K562 treated with DMSO at 1 percent for 48 hours (cell line): ENCODE results near the gene TMEM30A. TPM values are rescaled to one million over a fixed set of nuclear protein-coding genes. Genes with fewer than 3 reads are reported as not detected.

Experiments used
- total RNA-seq: library from RNA; unstranded; fragments of 300-600 nt; gene quantifications from 2 replicates; pipeline ENCODE4 v1.2.3, GENCODE V29; 2022; ENCODE audit warnings: low replicate concordance; ENCODE audit errors: extremely low read depth

The TMEM30A gene
- not detected in 2 replicates for total RNA-seq

DNA sequence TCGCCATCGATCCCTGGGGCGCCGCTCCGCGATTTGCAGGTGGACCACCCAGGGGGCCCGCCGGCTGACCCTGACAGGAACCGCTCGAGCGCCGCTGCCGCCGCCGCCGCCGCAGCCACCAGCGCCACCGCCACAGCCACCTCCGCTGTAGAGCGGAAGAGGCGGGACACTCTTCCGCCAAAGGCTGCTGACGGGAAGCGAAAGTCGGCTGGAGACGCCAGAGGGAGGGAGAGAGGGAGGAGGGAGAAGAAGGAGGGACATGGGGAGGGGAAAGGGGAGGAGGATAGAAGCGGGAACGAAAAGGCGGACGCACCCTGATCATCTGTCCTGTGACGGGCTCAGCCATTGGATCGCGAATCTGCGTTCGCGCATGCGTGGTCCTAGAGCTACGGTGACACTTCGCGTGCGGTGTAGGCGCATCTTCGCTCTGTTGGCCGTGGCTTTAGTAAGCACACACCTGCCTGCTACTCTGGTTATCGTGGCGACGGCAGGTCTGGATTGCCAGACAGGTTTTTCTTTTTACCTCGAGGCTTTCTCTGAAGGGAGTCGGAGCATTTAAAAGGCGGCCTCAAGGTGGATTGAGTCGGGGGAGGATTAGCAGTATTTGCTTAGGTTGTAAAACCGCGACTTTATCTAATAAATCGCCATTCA, at the start of gene TMEM30A:
TMEM30A (minus strand) TSS at position 161 of the 651 bp plus-strand sequence; CDS start at position 7, 154 bp downstream.

DNA sequence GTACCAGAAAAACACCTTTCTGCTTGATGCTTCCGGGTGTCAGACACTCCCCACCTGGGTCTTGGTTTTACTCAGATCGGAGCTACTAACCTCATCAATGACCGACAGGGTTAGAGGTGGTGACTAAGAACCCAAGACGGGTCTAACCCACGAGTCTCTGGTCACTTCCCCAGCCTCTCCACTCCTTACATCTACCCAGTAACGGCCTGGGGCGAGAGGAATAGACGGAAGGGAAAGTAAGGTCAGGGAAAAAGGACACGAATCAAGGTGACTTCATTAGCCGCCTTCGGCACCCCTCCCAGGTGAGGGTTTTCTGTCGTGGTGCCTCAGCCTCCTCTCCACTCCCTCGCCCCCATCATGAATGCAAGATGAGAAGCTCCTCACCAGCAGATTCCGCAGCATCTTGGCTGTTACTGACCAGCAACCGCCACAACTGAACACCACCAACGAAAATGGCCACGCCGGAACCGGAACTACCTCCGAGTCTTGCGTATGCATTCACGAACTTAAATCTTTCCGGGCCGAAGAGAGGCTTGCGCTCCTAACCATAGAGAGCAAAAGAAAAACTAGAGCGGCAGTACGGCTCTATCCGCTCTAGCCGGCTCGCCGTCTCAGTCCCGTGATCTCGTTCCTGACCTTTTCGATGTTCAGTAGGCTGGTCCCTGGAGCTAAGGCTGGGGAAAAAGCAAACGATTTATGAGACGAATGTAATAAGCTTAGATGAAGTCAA, 41.1 kb downstream of the TMEM30A start, which contains the start of gene COX7A2:
COX7A2 (minus strand) TSS at position 469 of the 730 bp plus-strand sequence; CDS start at position 402, 67 bp downstream.

GRCh38 chr6:75205776-75206575, 78.6 kb downstream of the TMEM30A start, which contains the start of gene COL12A1:
COL12A1 (minus strand) TSS chr6:75206053; CDS start chr6:75202792, 3,261 bp downstream.

Other genes with a start within 250 kb of the TMEM30A start
- gene COL12A1, start 78.7 kb downstream of the TMEM30A start, total RNA-seq, result not detected in 2 replicates
- gene COX7A2, start 41.0 kb downstream of the TMEM30A start, total RNA-seq, result not detected in 2 replicates
- gene FILIP1, start 209.0 kb upstream of the TMEM30A start, total RNA-seq, result not detected in 2 replicates